ENCODE results near the gene CAMTA1. TPM values are rescaled to one million over a fixed set of nuclear protein-coding genes. Genes with fewer than 3 reads are reported as not detected.

The CAMTA1 gene
- total RNA-seq, 1 experiment from 2014 or later, result 69.5 TPM

- Histone ChIP-seq H3K9me3 (ENCODE audit: control insufficient read depth in 1 of 2, insufficient read depth in 1 of 2, low read depth in 1 of 2, low read length in 2 of 2) (no peaks in the 10 kb centered on the region), H3K4me3 (replicated peaks in 1 of 2; ENCODE audit: low read depth in 1 of 2, low read length in 2 of 2) (no peak overlapping the region), H3K79me2 (ENCODE audit: insufficient read depth, low read length) (peaks cover 2% of the 10 kb centered on the region; the same call in 1 of the 2 replicates), H3K4me1 (ENCODE audit: control insufficient read depth in 1 of 2, insufficient read depth in 2 of 2, low read length in 2 of 2) (peaks cover 0 to 13% of the 10 kb centered on the region in 2 experiments; a peak in 3 of 4 replicates), H3K27me3 (ENCODE audit: insufficient read depth, low read length) (no peaks in the 10 kb centered on the region), H4K20me1 (ENCODE audit: insufficient read depth) (no peaks in the 10 kb centered on the region), H3K27ac (ENCODE audit: low read depth, low read length) (no peak overlapping the region), H3K9ac (ENCODE audit: low read length) (no peak overlapping the region), H3K36me3 (ENCODE audit: control insufficient read depth in 1 of 2, insufficient read depth in 2 of 2, low read length in 2 of 2) (peaks cover 11% of the 10 kb centered on the region in 2 experiments; a peak in 3 of 4 replicates), H3K4me2 (ENCODE audit: low read length) (no peak overlapping the region), H2AFZ (ENCODE audit: low read depth, low read length, poor library complexity, severe bottlenecking) (no peak overlapping the region), H3K9me2 (ENCODE audit: insufficient read depth) (no peaks in the 10 kb centered on the region)
- ChIA-PET POLR2A (no interaction called here), CTCF (no interaction called here), RAD21 (ENCODE audit: low non-redundant PET in 1 of 2, low total read pairs in 2 of 2, uncharacterized antibody in 2 of 2, unreplicated experiment in 2 of 2) (no interaction called here)
- intact Hi-C loops (cut with micrococcal nuclease), result loop anchor here (5.0 kb wide), 1 partner anchor 181 kb away; the partner anchor contains the start of gene PARK7
- DNase-seq (ENCODE audit: low read depth, low spot score) (no peak), ATAC-seq (no peak)
- no peak for TF ChIP-seq EGR1 (IDR thresholded peaks at IDR 0.05; ENCODE audit: low read depth)
- TF ChIP-seq FOSL1 (IDR thresholded peaks at IDR 0.05; ENCODE audit: low read depth), result no peak
- no peak for TF ChIP-seq EZH2phosphoT487 (IDR thresholded peaks at IDR 0.05; ENCODE audit: borderline replicate concordance)
- no peak for TF ChIP-seq ATF3 (IDR thresholded peaks at IDR 0.05)
- BruUV-seq (replicated peaks), result no TSS peak
Measured at GRCh38 chr1:7781501-7781900, 996.2 kb downstream of the CAMTA1 start.

GRCh38 chr1:7781923-7782495 is 996.8 kb downstream of the CAMTA1 start:
- intact Hi-C loops (cut with micrococcal nuclease), result loop anchor here (5.0 kb wide), 1 partner anchor 180 kb away; the partner anchor contains the start of gene PARK7
- Histone ChIP-seq H3K4me3 (replicated peaks in 1 of 2; ENCODE audit: low read depth in 1 of 2, low read length in 2 of 2) (no peak overlapping the region), H3K36me3 (ENCODE audit: control insufficient read depth in 1 of 2, insufficient read depth in 2 of 2, low read length in 2 of 2) (peaks cover 11% of the 10 kb centered on the region in 2 experiments; a peak in 3 of 4 replicates), H3K27me3 (ENCODE audit: insufficient read depth, low read length) (no peaks in the 10 kb centered on the region), H3K4me1 (ENCODE audit: control insufficient read depth in 1 of 2, insufficient read depth in 2 of 2, low read length in 2 of 2) (peaks cover 0 to 13% of the 10 kb centered on the region in 2 experiments; a peak in 3 of 4 replicates), H3K9ac (ENCODE audit: low read length) (no peak overlapping the region), H4K20me1 (ENCODE audit: insufficient read depth) (no peaks in the 10 kb centered on the region), H3K27ac (ENCODE audit: low read depth, low read length) (no peak overlapping the region), H3K9me3 (ENCODE audit: control insufficient read depth in 1 of 2, insufficient read depth in 1 of 2, low read depth in 1 of 2, low read length in 2 of 2) (no peaks in the 10 kb centered on the region), H2AFZ (ENCODE audit: low read depth, low read length, poor library complexity, severe bottlenecking) (no peak overlapping the region), H3K9me2 (ENCODE audit: insufficient read depth) (no peaks in the 10 kb centered on the region), H3K4me2 (ENCODE audit: low read length) (no peak overlapping the region), H3K79me2 (ENCODE audit: insufficient read depth, low read length) (no peaks in the 10 kb centered on the region; the same call in 1 of the 2 replicates)
- BruUV-seq (replicated peaks), result no TSS peak
- no peak for TF ChIP-seq SIN3A (IDR thresholded peaks at IDR 0.05; ENCODE audit: low read depth)
- CTCF ChIA-PET, result no interaction called here
- DNase-seq (ENCODE audit: low read depth, low spot score), result no peak
- POLR2A ChIA-PET, result no interaction called here
- no peak for ATAC-seq
- RAD21 ChIA-PET (ENCODE audit: low non-redundant PET in 1 of 2, low total read pairs in 2 of 2, uncharacterized antibody in 2 of 2, unreplicated experiment in 2 of 2), result no interaction called here

Data from HCT116 (cell line).